Left lung (tissue), 14 donors: ENCODE data around the gene SMIM32. TPM values are rescaled to one million over a fixed set of nuclear protein-coding genes. Genes with fewer than 3 reads are reported as not detected.
A peak's percentile ranks its signal among the peaks of the same experiment; 100 is the strongest.

Experiments used
- ATAC-seq: fragments of 200-7000 bp; cut with Tn5 transposase; one replicate; pipeline ENCODE4 v1.9.1; 2020; ENCODE audit warnings: moderate library complexity
- DNase-seq, 4 donors: peaks; one replicate each; pipeline ENCODE4 v3.0.0-alpha.2; 2013 to 2020
- H3K27ac ChIP-seq, 2 donors: fragments of 200-600 bp; sonication (generic) in 1 of 2; one replicate each; pipeline versions ENCODE4 v1.5.0 to v1.8.0; 2020 to 2021
- H3K27me3 ChIP-seq, 2 donors: fragments of 200-600 bp; sonication (generic) in 1 of 2; one replicate each; pipeline versions ENCODE4 v1.5.0 to v1.8.0; 2020 to 2021
- H3K36me3 ChIP-seq, 2 donors: fragments of 200-600 bp; sonication (generic) in 1 of 2; one replicate each; pipeline versions ENCODE4 v1.5.0 to v1.8.0; 2020 to 2021
- H3K4me1 ChIP-seq, 2 donors: fragments of 200-600 bp; one replicate each; pipeline ENCODE4 v1.8.0; 2021
- H3K4me3 ChIP-seq, 2 donors: fragments of 200-600 bp; sonication (generic) in 1 of 2; one replicate each; pipeline versions ENCODE4 v1.5.0 to v1.8.0; 2020 to 2021; ENCODE audit warnings: mild to moderate bottlenecking in 1 of 2
- H3K9me3 ChIP-seq, 2 donors: fragments of 200-600 bp; sonication (generic) in 1 of 2; one replicate each; pipeline versions ENCODE4 v1.5.0 to v1.8.0; 2020 to 2021
- CTCF ChIP-seq, 2 donors: fragments of 200-600 bp; sonication (generic) in 1 of 2; IDR thresholded peaks; one replicate each; pipeline versions ENCODE4 v1.5.0 to v1.8.0; 2021; ENCODE audit warnings: antibody characterized with exemption in 2 of 2
- intact Hi-C, 2 donors: fragments of 100-400 bp; cut with DNase I; formaldehyde crosslinking; loops; one replicate each; pipeline versions ENCODE4 v1.11.2 to v1.14.2; 2022
- long read RNA-seq, 12 donors: library from polyadenylated mRNA in 2 of 12; unstranded in 2 of 12; transcript quantifications; one replicate each; pipeline ENCODE4 v2.0.0 and lab custom pipeline, GENCODE V29; 2019 to 2026
- polyA plus RNA-seq, 6 donors: library from polyadenylated mRNA; unstranded; fragments of 120-200 nt; gene quantifications; one replicate each; pipeline ENCODE4 v1.2.1, GENCODE V29; 2013; ENCODE audit not compliant: insufficient read length in 6 of 6
- total RNA-seq, 2 donors: library from RNA; stranded (reverse); fragmentation: NEBNext Ultra II Directional; extraction: Animal tissue kit (Norgen Biotek cat#: 25700); gene quantifications; one replicate each; pipeline ENCODE4 v1.2.1, GENCODE V29; 2021
- donor health status: DM: no; HTN: yes; CAD: no.
- donor health status: DM: no; HTN: no; CAD: no.

SMIM32 gene
- total RNA-seq = not detected
- under 1 TPM; 0.23 to 0.61 (median 0.49) TPM for polyA plus RNA-seq
- long read RNA-seq, donor 1, partial matches to known transcripts = 0 of 4 reads
- long read RNA-seq, donor 1, other reads (novel, unspliced or antisense) = 0 of 4 reads
- long read RNA-seq, donor 2, partial matches to known transcripts = 0 of 2 reads
- long read RNA-seq, donor 2, other reads (novel, unspliced or antisense) = 0 of 2 reads
- long read RNA-seq, donor 3 = 0 reads
- long read RNA-seq, donor 4 = 0 reads
- long read RNA-seq, donor 5, partial matches to known transcripts = 0 of 3 reads
- long read RNA-seq, donor 5, other reads (novel, unspliced or antisense) = 0 of 3 reads
- long read RNA-seq, donor 6 = 0 reads
- long read RNA-seq, donor 7 = 0 reads
- long read RNA-seq, donor 8 = 0 reads
- long read RNA-seq, donor 9 = 0 reads
- long read RNA-seq, donor 10 = 0 reads
- long read RNA-seq, donor 11, transcript SMIM32-201 (1 exons, 1,667 nt) = major isoform, 5 of 5 reads
- long read RNA-seq, donor 11, partial matches to known transcripts = 0 of 5 reads
- long read RNA-seq, donor 11, other reads (novel, unspliced or antisense) = 0 of 5 reads
- long read RNA-seq, donor 12, partial matches to known transcripts = 0 of 1 reads
- long read RNA-seq, donor 12, other reads (novel, unspliced or antisense) = 0 of 1 reads

GRCh38 chr5:136192526-136193321 is at the start of gene SMIM32:
SMIM32 (minus strand) TSS chr5:136193162; CDS start chr5:136192524, 638 bp downstream.
- Histone ChIP-seq H3K36me3 (peaks cover 0 to 6% of the 10 kb centered on the region in 2 donors), H3K4me3 (peak within 1 kb of the TSS in 1 of 2 donors; percentile 9), H3K4me1 (peaks cover 9 to 22% of the 10 kb centered on the region in 2 donors), H3K27ac (no peak within 1 kb of the TSS), H3K27me3 (peaks cover 30 to 79% of the 10 kb centered on the region in 2 donors), H3K9me3 (no peaks in the 10 kb centered on the region)
- DNase-seq = peak in 1 of 4 donors; percentile 33
- ATAC-seq = peak; percentile 31
- intact Hi-C loops = no loop called here
- no peak for TF ChIP-seq CTCF (IDR thresholded peaks at IDR 0.05)

GRCh38 chr5:136242611-136243010 is 49.6 kb upstream of the SMIM32 start:
- DNase-seq (no peak), ATAC-seq (no peak)
- intact Hi-C loops = loop anchor here in 1 of 2 donors (10.0 kb wide), 1 partner anchor 522 kb away; no protein-coding TSS in a partner anchor
- no peak overlapping the region for H3K4me3 ChIP-seq
- no peak for TF ChIP-seq CTCF (IDR thresholded peaks at IDR 0.05)
- no peaks in the 10 kb centered on the region for H3K36me3 ChIP-seq
- peaks cover 0 to 11% of the 10 kb centered on the region in 2 donors for H3K27me3 ChIP-seq
- H3K27ac ChIP-seq = no peak overlapping the region
- H3K9me3 ChIP-seq = no peaks in the 10 kb centered on the region
- H3K4me1 ChIP-seq = no peaks in the 10 kb centered on the region

- Histone ChIP-seq H3K36me3 (no peaks in the 10 kb centered on the region), H3K27me3 (peaks cover 0 to 8% of the 10 kb centered on the region in 2 donors), H3K27ac (no peak overlapping the region), H3K4me1 (no peaks in the 10 kb centered on the region), H3K9me3 (no peaks in the 10 kb centered on the region), H3K4me3 (no peak overlapping the region)
- intact Hi-C loops = loop anchor here in 1 of 2 donors (10.0 kb wide), 1 partner anchor 523 kb away; no protein-coding TSS in a partner anchor
- no peak for ATAC-seq
- TF ChIP-seq CTCF (IDR thresholded peaks at IDR 0.05) = no peak
- DNase-seq = no peak
These were observed 49.2 kb upstream of the SMIM32 start for GRCh38 chr5:136242136-136242535.

- H3K4me1 ChIP-seq = no peaks in the 10 kb centered on the region
- peaks cover 0 to 5% of the 10 kb centered on the region in 2 donors for H3K27me3 ChIP-seq
- H3K27ac ChIP-seq = no peak overlapping the region
- H3K9me3 ChIP-seq = no peaks in the 10 kb centered on the region
- no peaks in the 10 kb centered on the region for H3K36me3 ChIP-seq
- no peak for DNase-seq
- intact Hi-C loops = loop anchor here in 1 of 2 donors (10.0 kb wide), 1 partner anchor 524 kb away; no protein-coding TSS in a partner anchor
- no peak for ATAC-seq
- no peak overlapping the region for H3K4me3 ChIP-seq
- TF ChIP-seq CTCF (IDR thresholded peaks at IDR 0.05) = no peak
These were observed 47.9 kb upstream of the SMIM32 start for GRCh38 chr5:136240894-136241293.
